SK-N-SH (cell line): ENCODE measurements around the gene TMCO4. TPM values are rescaled to one million over a fixed set of nuclear protein-coding genes. Genes with fewer than 3 reads are reported as not detected.

Experiments
- CTCF ChIA-PET: fragments of 300-600, 350-600 bp; formaldehyde crosslinking; extraction: SDS; loops from one replicate; lab custom pipeline; 2021; lab: Yijun Ruan, JAX
- POLR2A ChIA-PET: fragments of 350-600 bp; sonication (Branson Sonifier 250); formaldehyde crosslinking; extraction: SDS; loops from one replicate; lab custom pipeline; 2020; ENCODE audit warnings: antibody characterized with exemption, inconsistent platforms; lab: Yijun Ruan, JAX
- DNase-seq: peaks from one replicate; pipeline ENCODE4 v3.0.0; 2012
- H2AFZ ChIP-seq: fragments of 200-600 bp; sonication (generic); 2 replicates; pipeline ENCODE4 v1.8.1; 2016; ENCODE audit warnings: antibody characterized with exemption, mild to moderate bottlenecking, low read depth
- H3F3A ChIP-seq: fragments of 200-600 bp; sonication (generic); replicated peaks from 2 replicates; pipeline ENCODE3; 2016; ENCODE audit warnings: antibody characterized with exemption, mild to moderate bottlenecking; ENCODE audit not compliant: insufficient read depth
- H3K27ac ChIP-seq, 2 experiments: fragments of 200-500 bp in 1 of 2; fragments of 200-600 bp in 1 of 2; sonication (Bioruptor generic) in 1 of 2; sonication (generic), shearing (Covaris generic) in 1 of 2; 2 replicates each; pipeline versions ENCODE4 v1.5.1 to v1.6.1; 2014 to 2016; ENCODE audit warnings: low read depth in 2 of 2, inconsistent platforms in 1 of 2, low read length in 1 of 2, mild to moderate bottlenecking in 1 of 2, mixed read lengths in 1 of 2
- H3K27me3 ChIP-seq: fragments of 200-600 bp; sonication (generic), shearing (Covaris generic); 2 replicates; pipeline ENCODE4 v1.6.1; 2016; ENCODE audit warnings: mixed run types; ENCODE audit not compliant: insufficient read depth
- H3K36me3 ChIP-seq, 2 experiments: fragments of 200-500 bp in 1 of 2; fragments of 200-600 bp in 1 of 2; sonication (Bioruptor generic) in 1 of 2; sonication (generic) in 1 of 2; replicated peaks in 1 of 2; 2 replicates each; pipeline versions ENCODE3 to v1.5.1; 2014 to 2016; ENCODE audit warnings: low read length in 1 of 2, mild to moderate bottlenecking in 1 of 2; ENCODE audit not compliant: insufficient read depth in 2 of 2, control insufficient read depth in 1 of 2
- H3K4me1 ChIP-seq, 2 experiments: fragments of 200-500 bp in 1 of 2; fragments of 200-600 bp in 1 of 2; sonication (Bioruptor generic) in 1 of 2; sonication (generic), shearing (Covaris generic) in 1 of 2; 2 replicates each; pipeline versions ENCODE4 v1.5.1 to v1.6.1; 2014 to 2016; ENCODE audit warnings: low read depth in 1 of 2, low read length in 1 of 2, mixed run types in 1 of 2; ENCODE audit not compliant: insufficient read depth in 2 of 2, control insufficient read depth in 1 of 2
- H3K4me2 ChIP-seq: fragments of 200-600 bp; sonication (generic), shearing (Covaris generic); 2 replicates; pipeline ENCODE4 v1.6.1; 2017; ENCODE audit warnings: mixed run types
- H3K4me3 ChIP-seq, 2 experiments: fragments of 200-500 bp in 1 of 2; fragments of 200-600 bp in 1 of 2; sonication (Bioruptor generic) in 1 of 2; sonication (generic), shearing (Covaris generic) in 1 of 2; 2 replicates each; pipeline versions ENCODE4 v1.5.1 to v1.8.1; 2014 to 2016; ENCODE audit warnings: low read depth in 2 of 2, inconsistent platforms in 1 of 2, low read length in 1 of 2, mild to moderate bottlenecking in 1 of 2, mixed read lengths in 1 of 2, moderate library complexity in 1 of 2
- H3K79me2 ChIP-seq: fragments of 200-600 bp; sonication (generic); 2 replicates; pipeline ENCODE4 v1.8.1; 2017; ENCODE audit warnings: mild to moderate bottlenecking; ENCODE audit not compliant: insufficient read depth
- H3K9ac ChIP-seq: fragments of 200-600 bp; sonication (generic); 2 replicates; pipeline ENCODE4 v1.6.1; 2017; ENCODE audit warnings: mixed run types
- H3K9me2 ChIP-seq: fragments of 200-600 bp; sonication (generic); 2 replicates; pipeline ENCODE4 v1.6.1; 2017; ENCODE audit warnings: mixed run types
- H3K9me3 ChIP-seq: fragments of 200-600 bp; sonication (generic); 2 replicates; pipeline ENCODE4 v1.6.1; 2017; ENCODE audit warnings: mixed run types, mild to moderate bottlenecking, moderate library complexity
- H4K20me1 ChIP-seq: fragments of 200-600 bp; sonication (generic); 2 replicates; pipeline ENCODE4 v1.6.1; 2017; ENCODE audit warnings: mild to moderate bottlenecking, mixed run types; ENCODE audit not compliant: insufficient read depth
- EP300 ChIP-seq, 2 experiments: IDR thresholded peaks; 2 replicates each; pipeline versions ENCODE4 v1.4.0 to v1.6.1; 2012; ENCODE audit warnings: borderline replicate concordance in 1 of 2, low read depth in 1 of 2, low read length in 1 of 2
- EZH2phosphoT487 ChIP-seq: fragments of 200-600 bp; sonication (generic); IDR thresholded peaks from 2 replicates; pipeline ENCODE4 v1.6.1; 2017; ENCODE audit warnings: low read depth, mixed run types, mild to moderate bottlenecking, antibody characterized with exemption, moderate library complexity, borderline replicate concordance
- GABPA ChIP-seq: IDR thresholded peaks from 2 replicates; pipeline ENCODE4 v1.4.0; 2012; ENCODE audit warnings: low read depth, mild to moderate bottlenecking
- JUND ChIP-seq: IDR thresholded peaks from 2 replicates; pipeline ENCODE4 v1.4.0; 2012
- MAX ChIP-seq: IDR thresholded peaks from 2 replicates; pipeline ENCODE4 v1.4.0; 2012; ENCODE audit warnings: low read depth
- MEF2A ChIP-seq: IDR thresholded peaks from 2 replicates; pipeline ENCODE4 v1.4.0; 2012; ENCODE audit warnings: low read depth, borderline replicate concordance
- RAD21 ChIP-seq: IDR thresholded peaks from 2 replicates; pipeline ENCODE4 v1.6.1; 2012; ENCODE audit warnings: mild to moderate bottlenecking, low read length
- USF1 ChIP-seq: IDR thresholded peaks from 2 replicates; pipeline ENCODE4 v1.4.0; 2012; ENCODE audit warnings: low read depth, borderline replicate concordance
- WGBS: methylation state at CpG from one replicate; pipeline ENCODE4 v1.1.6; 2017; ENCODE audit warnings: low lambda C conversion rate; 5-methylcytosine and 5-hydroxymethylcytosine counted together
- polyA plus RNA-seq, 3 experiments: library from polyadenylated mRNA; depleted of rRNA; stranded (reverse); fragments of >200 nt; gene quantifications; 2 replicates each; pipeline ENCODE4 v1.2.3, GENCODE V29; 2012
- TF ChIP-seq, protein P1 (sequence below): fragments of 150-350 bp; IDR thresholded peaks from 2 replicates; pipeline ENCODE4 v1.6.1; 2017; ENCODE audit warnings: antibody characterized with exemption, low read length, low read depth, borderline replicate concordance
- TF ChIP-seq, protein P2 (sequence below): fragments of 200-600 bp; sonication (generic); IDR thresholded peaks from 2 replicates; pipeline ENCODE4 v1.6.1; 2017; ENCODE audit warnings: antibody characterized with exemption, mild to moderate bottlenecking, moderate library complexity
- TF ChIP-seq, protein P3 (sequence below): IDR thresholded peaks from 2 replicates; pipeline ENCODE4 v1.6.1; 2012; ENCODE audit warnings: mild to moderate bottlenecking, low read depth, low read length, moderate library complexity

The TMCO4 gene
- polyA plus RNA-seq, 1 of the 3 experiments (the other 2 are of a cell fraction), result 4.2 TPM

DNA sequence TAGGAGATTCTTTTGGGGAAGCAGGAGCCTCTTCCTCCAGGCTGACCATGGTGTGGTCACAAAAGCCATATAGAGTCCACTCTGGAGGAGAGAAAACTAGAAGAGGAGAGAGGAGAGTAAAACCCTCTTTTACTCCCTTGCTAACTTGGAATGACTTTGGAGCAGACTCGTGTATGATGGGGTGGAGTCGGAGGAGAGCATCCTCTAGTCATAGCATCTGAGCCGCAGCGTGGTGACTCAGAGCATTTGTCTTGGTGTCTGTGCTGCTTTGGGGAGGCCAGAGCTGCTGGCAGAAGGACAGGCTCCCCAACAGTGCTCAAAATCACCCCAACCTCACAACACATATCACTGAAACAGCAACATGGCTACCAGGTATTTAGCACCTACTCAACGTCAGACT lies 123.9 kb downstream of the TMCO4 start:
- Histone ChIP-seq H3K79me2 (no peaks in the 10 kb centered on the region), H2AFZ (no peak overlapping the region), H3K9me2 (no peaks in the 10 kb centered on the region), H3K27me3 (no peaks in the 10 kb centered on the region), H3K4me3 (no peak overlapping the region), H3K9ac (no peak overlapping the region), H4K20me1 (no peaks in the 10 kb centered on the region), H3K36me3 (no peaks in the 10 kb centered on the region), H3K9me3 (no peaks in the 10 kb centered on the region), H3F3A (no peaks in the 10 kb centered on the region), H3K4me1 (no peaks in the 10 kb centered on the region), H3K4me2 (no peak overlapping the region), H3K27ac (no peak overlapping the region)
- TF ChIP-seq GABPA (no peak), JUND (no peak), EZH2phosphoT487 (no peak), RAD21 (no peak), MAX (no peak), MEF2A (no peak), USF1 (no peak), EP300 (IDR thresholded peaks at IDR 0.05; ENCODE audit: borderline replicate concordance in 1 of 2, low read depth in 1 of 2, low read length in 1 of 2) (no peak)
- TF ChIP-seq, protein P1, sequence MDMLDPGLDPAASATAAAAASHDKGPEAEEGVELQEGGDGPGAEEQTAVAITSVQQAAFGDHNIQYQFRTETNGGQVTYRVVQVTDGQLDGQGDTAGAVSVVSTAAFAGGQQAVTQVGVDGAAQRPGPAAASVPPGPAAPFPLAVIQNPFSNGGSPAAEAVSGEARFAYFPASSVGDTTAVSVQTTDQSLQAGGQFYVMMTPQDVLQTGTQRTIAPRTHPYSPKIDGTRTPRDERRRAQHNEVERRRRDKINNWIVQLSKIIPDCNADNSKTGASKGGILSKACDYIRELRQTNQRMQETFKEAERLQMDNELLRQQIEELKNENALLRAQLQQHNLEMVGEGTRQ, result no peak
- TF ChIP-seq, protein P2, sequence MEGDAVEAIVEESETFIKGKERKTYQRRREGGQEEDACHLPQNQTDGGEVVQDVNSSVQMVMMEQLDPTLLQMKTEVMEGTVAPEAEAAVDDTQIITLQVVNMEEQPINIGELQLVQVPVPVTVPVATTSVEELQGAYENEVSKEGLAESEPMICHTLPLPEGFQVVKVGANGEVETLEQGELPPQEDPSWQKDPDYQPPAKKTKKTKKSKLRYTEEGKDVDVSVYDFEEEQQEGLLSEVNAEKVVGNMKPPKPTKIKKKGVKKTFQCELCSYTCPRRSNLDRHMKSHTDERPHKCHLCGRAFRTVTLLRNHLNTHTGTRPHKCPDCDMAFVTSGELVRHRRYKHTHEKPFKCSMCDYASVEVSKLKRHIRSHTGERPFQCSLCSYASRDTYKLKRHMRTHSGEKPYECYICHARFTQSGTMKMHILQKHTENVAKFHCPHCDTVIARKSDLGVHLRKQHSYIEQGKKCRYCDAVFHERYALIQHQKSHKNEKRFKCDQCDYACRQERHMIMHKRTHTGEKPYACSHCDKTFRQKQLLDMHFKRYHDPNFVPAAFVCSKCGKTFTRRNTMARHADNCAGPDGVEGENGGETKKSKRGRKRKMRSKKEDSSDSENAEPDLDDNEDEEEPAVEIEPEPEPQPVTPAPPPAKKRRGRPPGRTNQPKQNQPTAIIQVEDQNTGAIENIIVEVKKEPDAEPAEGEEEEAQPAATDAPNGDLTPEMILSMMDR, result no peak
- TF ChIP-seq, protein P3, sequence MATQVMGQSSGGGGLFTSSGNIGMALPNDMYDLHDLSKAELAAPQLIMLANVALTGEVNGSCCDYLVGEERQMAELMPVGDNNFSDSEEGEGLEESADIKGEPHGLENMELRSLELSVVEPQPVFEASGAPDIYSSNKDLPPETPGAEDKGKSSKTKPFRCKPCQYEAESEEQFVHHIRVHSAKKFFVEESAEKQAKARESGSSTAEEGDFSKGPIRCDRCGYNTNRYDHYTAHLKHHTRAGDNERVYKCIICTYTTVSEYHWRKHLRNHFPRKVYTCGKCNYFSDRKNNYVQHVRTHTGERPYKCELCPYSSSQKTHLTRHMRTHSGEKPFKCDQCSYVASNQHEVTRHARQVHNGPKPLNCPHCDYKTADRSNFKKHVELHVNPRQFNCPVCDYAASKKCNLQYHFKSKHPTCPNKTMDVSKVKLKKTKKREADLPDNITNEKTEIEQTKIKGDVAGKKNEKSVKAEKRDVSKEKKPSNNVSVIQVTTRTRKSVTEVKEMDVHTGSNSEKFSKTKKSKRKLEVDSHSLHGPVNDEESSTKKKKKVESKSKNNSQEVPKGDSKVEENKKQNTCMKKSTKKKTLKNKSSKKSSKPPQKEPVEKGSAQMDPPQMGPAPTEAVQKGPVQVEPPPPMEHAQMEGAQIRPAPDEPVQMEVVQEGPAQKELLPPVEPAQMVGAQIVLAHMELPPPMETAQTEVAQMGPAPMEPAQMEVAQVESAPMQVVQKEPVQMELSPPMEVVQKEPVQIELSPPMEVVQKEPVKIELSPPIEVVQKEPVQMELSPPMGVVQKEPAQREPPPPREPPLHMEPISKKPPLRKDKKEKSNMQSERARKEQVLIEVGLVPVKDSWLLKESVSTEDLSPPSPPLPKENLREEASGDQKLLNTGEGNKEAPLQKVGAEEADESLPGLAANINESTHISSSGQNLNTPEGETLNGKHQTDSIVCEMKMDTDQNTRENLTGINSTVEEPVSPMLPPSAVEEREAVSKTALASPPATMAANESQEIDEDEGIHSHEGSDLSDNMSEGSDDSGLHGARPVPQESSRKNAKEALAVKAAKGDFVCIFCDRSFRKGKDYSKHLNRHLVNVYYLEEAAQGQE, result no peak
- POLR2A ChIA-PET, result no interaction called here
- no peak for DNase-seq
- CTCF ChIA-PET, result interaction anchor here (1.5 to 33.1 kb wide), 2 partner anchors 15 to 32 kb away, joined by 5 to 553 read pairs; no protein-coding TSS in a partner anchor
- 38% methylated on average over 5 of the region's 5 CpGs for WGBS
